PC-3 (cell line): ENCODE data around the gene ZRANB3.

Experiments used
- CTCF ChIP-seq: fragments of 300-600 bp; sonication (generic); conservative IDR thresholded peaks from 2 replicates; pipeline ENCODE4 v1.5.1; 2017; ENCODE audit warnings: antibody characterized with exemption, low read depth, mild to moderate bottlenecking, low read length
- EZH2 ChIP-seq: fragments of 300-600 bp; sonication (generic); IDR thresholded peaks from one replicate; pipeline ENCODE4 v1.6.1; 2017; ENCODE audit warnings: antibody characterized with exemption, mild to moderate bottlenecking, low read length; ENCODE audit not compliant: unreplicated experiment

- no peak for TF ChIP-seq CTCF
- no peak for TF ChIP-seq EZH2
These were observed 292.4 kb downstream of the ZRANB3 start for GRCh38 chr2:135238651-135239050.
